NCI-H2107 treated with DMSO at 0.1 percent for 48 hours (cell line): ENCODE data around the gene PRAMEF26.
"Not testable (repeated sequence)": the region's sequence is repeated elsewhere in the genome, so short reads cannot be mapped to it uniquely, and the experiment has no call there.

Experiments used
- DNase-seq: peaks from one replicate; lab custom pipeline; 2025; ENCODE audit not compliant: unreplicated experiment; lab: John Stamatoyannopoulos, UW

Gene PRAMEF26

GRCh38 chr1:13155909-13156308 lies at the start of gene PRAMEF26:
PRAMEF26 (minus strand) TSS chr1:13156009; CDS start chr1:13153095, 2,914 bp downstream.
- DNase-seq, result not testable (repeated sequence)

DNA sequence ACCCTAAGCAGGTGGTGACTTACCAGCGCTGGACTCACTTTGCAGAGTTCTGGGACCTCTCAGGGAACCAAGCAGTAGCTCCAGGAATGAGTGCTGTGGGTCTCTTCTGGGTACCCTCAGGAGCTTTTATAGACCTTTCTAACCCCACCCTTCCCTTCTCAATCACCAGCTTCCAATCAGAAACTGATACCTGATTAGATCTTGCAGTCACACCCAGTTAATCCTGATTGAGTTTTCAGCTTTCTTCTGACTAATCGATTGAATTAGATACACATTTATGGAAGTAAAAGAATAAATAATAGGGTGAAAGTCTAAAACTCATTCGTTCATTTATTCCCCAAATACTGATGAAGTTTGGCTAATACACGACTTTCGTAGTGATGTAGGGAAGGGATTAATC lies 45.5 kb upstream of the PRAMEF26 start, which contains the start of gene PRAMEF13:
Gene PRAMEF13 (minus strand): TSS at position 101 of the 400 bp plus-strand sequence. CDS start 1,820 bp downstream, outside the sequence.
- not testable (repeated sequence) for DNase-seq

DNA sequence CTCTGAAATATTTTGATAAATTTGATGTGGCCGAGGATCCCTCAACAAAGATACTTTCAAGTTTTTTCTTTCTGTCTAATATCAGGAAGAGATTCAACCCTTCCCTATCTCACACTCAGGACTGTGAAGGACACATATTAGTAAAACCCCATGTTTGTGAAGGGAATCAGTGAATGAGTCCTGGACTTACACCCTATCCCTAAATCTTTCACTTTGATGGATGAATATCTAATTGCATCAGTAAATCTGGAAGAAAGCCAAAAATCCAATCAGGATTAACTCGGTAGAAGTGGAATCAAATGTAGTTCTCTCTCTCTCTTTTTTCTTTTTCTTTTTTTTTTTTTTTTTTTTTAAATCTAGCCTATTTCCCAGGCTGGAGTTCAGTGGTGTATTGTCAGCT lies 15.7 kb upstream of the PRAMEF26 start, which contains the start of gene PRAMEF9:
Gene PRAMEF9 (plus strand): TSS at position 301 of the 400 bp plus-strand sequence. CDS start 3,433 bp downstream, outside the sequence.
- not testable (repeated sequence) for DNase-seq

GRCh38 chr1:13165531-13165930 lies 9.7 kb upstream of the PRAMEF26 start, which contains the start of gene HNRNPCL4:
HNRNPCL4 (minus strand) TSS chr1:13165631; CDS start chr1:13165467, 164 bp downstream.
- not testable (repeated sequence) for DNase-seq

DNA sequence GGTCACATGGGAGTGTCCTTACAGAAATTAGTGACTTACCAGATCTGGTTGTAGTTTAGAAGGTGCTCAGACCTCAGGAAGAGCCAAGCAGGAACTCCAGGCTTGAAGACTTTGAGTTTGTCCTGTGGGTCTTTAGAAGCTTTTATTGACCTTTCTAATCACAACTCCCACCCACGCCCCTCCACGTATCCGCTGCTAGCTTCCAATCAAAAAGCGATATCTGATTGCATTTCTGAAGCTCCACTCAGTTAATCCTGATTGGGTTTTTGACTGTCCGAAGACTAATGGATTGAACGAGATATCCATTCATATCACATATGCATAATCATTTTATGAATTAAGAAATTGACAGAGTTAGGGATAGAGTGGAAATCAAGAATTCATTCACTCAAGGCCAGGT lies 39.1 kb downstream of the PRAMEF26 start, which contains the start of gene HNRNPCL2:
Gene HNRNPCL2 (minus strand): TSS at position 101 of the 400 bp plus-strand sequence. CDS start 454 bp downstream, outside the sequence.
- DNase-seq, result not testable (repeated sequence)
